Astrocyte of the hippocampus (primary cell): ENCODE results near the gene LRRK1.

Experiments used
- DNase-seq: peaks from one replicate; pipeline ENCODE4 v3.0.0; 2011; ENCODE audit warnings: low read depth, low spot score

Gene LRRK1

GRCh38 chr15:101042320-101042719 lies 123.2 kb downstream of the LRRK1 start:
- DNase-seq: no peak

- DNase-seq: no peak
Observed at GRCh38 chr15:101043011-101043410, 123.9 kb downstream of the LRRK1 start.

- DNase-seq: no peak
Observed at GRCh38 chr15:101043911-101044624, 124.9 kb downstream of the LRRK1 start.

- DNase-seq: no peak
Observed at GRCh38 chr15:101044625-101045235, 125.6 kb downstream of the LRRK1 start.

- no peak for DNase-seq
Observed at GRCh38 chr15:101045236-101045646, 126.1 kb downstream of the LRRK1 start.

- DNase-seq: no peak
Observed at GRCh38 chr15:101045835-101046691, 126.9 kb downstream of the LRRK1 start.

- no peak for DNase-seq
Observed at GRCh38 chr15:101046826-101047225, 127.7 kb downstream of the LRRK1 start.

GRCh38 chr15:101047301-101047781 lies 128.2 kb downstream of the LRRK1 start:
- no peak for DNase-seq

- no peak for DNase-seq
Observed at GRCh38 chr15:101048176-101048575, 129.0 kb downstream of the LRRK1 start.

GRCh38 chr15:101048581-101049030 lies 129.4 kb downstream of the LRRK1 start:
- no peak for DNase-seq

- no peak for DNase-seq
Observed at GRCh38 chr15:101049282-101049681, 130.1 kb downstream of the LRRK1 start.

GRCh38 chr15:101049856-101050622 lies 130.9 kb downstream of the LRRK1 start:
- no peak for DNase-seq

GRCh38 chr15:101050623-101051290 lies 131.6 kb downstream of the LRRK1 start:
- no peak for DNase-seq

GRCh38 chr15:101051291-101052030 lies 132.3 kb downstream of the LRRK1 start:
- DNase-seq: no peak

- DNase-seq: no peak
Observed at GRCh38 chr15:101052031-101052620, 133.0 kb downstream of the LRRK1 start.

- DNase-seq: no peak
Observed at GRCh38 chr15:101052681-101053121, 133.5 kb downstream of the LRRK1 start.

GRCh38 chr15:101053261-101053660 lies 134.1 kb downstream of the LRRK1 start:
- DNase-seq: no peak

- no peak for DNase-seq
Observed at GRCh38 chr15:101054116-101054515, 135.0 kb downstream of the LRRK1 start.

GRCh38 chr15:101054991-101055390 lies 135.8 kb downstream of the LRRK1 start:
- DNase-seq: no peak

GRCh38 chr15:101055411-101055810 lies 136.3 kb downstream of the LRRK1 start:
- DNase-seq: no peak
